DND-41 (cell line): ENCODE data around the gene COL8A1.

ENCODE experiments used
- ATAC-seq: fragments of 200-7000 bp; cut with Tn5 transposase; 3 replicates; pipeline ENCODE4 v1.9.1; 2021; ENCODE audit warnings: low read depth; ENCODE audit not compliant: insufficient read depth
- DNase-seq: peaks from one replicate; pipeline ENCODE4 v3.0.0-alpha.2; 2020
- H2AFZ ChIP-seq: 2 replicates; pipeline ENCODE4 v1.6.0; 2012; ENCODE audit warnings: low read depth, low read length
- H3K27ac ChIP-seq: 2 replicates; pipeline ENCODE4 v1.5.1; 2012; ENCODE audit warnings: low read length, inconsistent platforms
- H3K27me3 ChIP-seq: fragments of 200-600 bp; sonication (generic); 2 replicates; pipeline ENCODE4 v1.6.0; 2012; ENCODE audit warnings: low read length, mild to moderate bottlenecking, inconsistent platforms; ENCODE audit not compliant: insufficient read depth, poor library complexity
- H3K36me3 ChIP-seq: 2 replicates; pipeline ENCODE4 v1.5.1; 2012; ENCODE audit warnings: low read length, inconsistent platforms; ENCODE audit not compliant: insufficient read depth
- H3K4me1 ChIP-seq: 2 replicates; pipeline ENCODE4 v1.5.1; 2012; ENCODE audit warnings: mild to moderate bottlenecking, low read length; ENCODE audit not compliant: insufficient read depth
- H3K4me2 ChIP-seq: 2 replicates; pipeline ENCODE4 v1.6.0; 2012; ENCODE audit warnings: mild to moderate bottlenecking, moderate library complexity, low read length, inconsistent platforms; ENCODE audit not compliant: insufficient read depth
- H3K4me3 ChIP-seq, 2 experiments: fragments of 200-600 bp in 1 of 2; shearing (Covaris generic) in 1 of 2; 2 replicates each; pipeline ENCODE4 v1.5.1; 2012 to 2016; ENCODE audit warnings: inconsistent platforms in 2 of 2, low read length in 2 of 2, mild to moderate bottlenecking in 2 of 2, low read depth in 1 of 2, moderate library complexity in 1 of 2
- H3K79me2 ChIP-seq: 2 replicates; pipeline ENCODE4 v1.6.0; 2012; ENCODE audit warnings: low read length, inconsistent platforms; ENCODE audit not compliant: insufficient read depth
- H3K9ac ChIP-seq: 2 replicates; pipeline ENCODE4 v1.6.0; 2012; ENCODE audit warnings: low read depth, mild to moderate bottlenecking, inconsistent platforms, low read length, moderate library complexity
- H3K9me3 ChIP-seq: 2 replicates; pipeline ENCODE4 v1.5.1; 2012; ENCODE audit warnings: low read length, moderate library complexity, mild to moderate bottlenecking, inconsistent platforms; ENCODE audit not compliant: insufficient read depth, severe bottlenecking
- H4K20me1 ChIP-seq: 2 replicates; pipeline ENCODE4 v1.6.0; 2012; ENCODE audit warnings: low read length; ENCODE audit not compliant: insufficient read depth
- EZH2 ChIP-seq: IDR thresholded peaks from 3 replicates; pipeline ENCODE4 v1.6.1; 2012; ENCODE audit warnings: borderline replicate concordance, low read depth, mild to moderate bottlenecking, moderate library complexity, low read length, inconsistent platforms; ENCODE audit not compliant: severe bottlenecking
- TF ChIP-seq, protein P1 (sequence below): IDR thresholded peaks from 2 replicates; pipeline ENCODE4 v1.5.1; 2012; ENCODE audit warnings: borderline replicate concordance, low read length, moderate library complexity, mild to moderate bottlenecking; ENCODE audit not compliant: poor library complexity, severe bottlenecking; ENCODE audit errors: extremely low read depth

COL8A1 gene

DNA sequence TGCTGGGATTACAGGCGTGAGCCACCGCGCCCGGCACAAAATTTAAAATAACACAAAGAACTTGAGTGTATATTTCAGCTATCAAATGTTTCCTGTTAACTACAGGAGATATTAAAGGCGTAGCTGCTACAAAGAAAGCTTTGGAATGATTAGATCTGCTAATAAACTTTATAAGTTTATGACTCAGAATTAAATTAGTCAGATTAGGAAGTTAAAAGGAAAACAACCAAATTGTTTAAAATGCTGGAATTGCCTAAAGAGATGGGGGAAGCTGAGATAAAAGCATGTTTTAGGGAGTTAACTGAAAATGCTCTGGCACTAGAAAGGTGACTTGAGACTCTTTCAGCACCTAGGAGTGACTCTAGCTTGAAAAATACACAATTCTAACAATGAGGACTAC lies 58.9 kb downstream of the COL8A1 start:
- H3K9me3 ChIP-seq, result no peaks in the 10 kb centered on the region
- H2AFZ ChIP-seq, result no peak overlapping the region
- ATAC-seq (no peak), DNase-seq (no peak)
- no peaks in the 10 kb centered on the region for H3K79me2 ChIP-seq
- H3K4me1 ChIP-seq, result no peaks in the 10 kb centered on the region
- H3K4me3 ChIP-seq, result no peak overlapping the region
- H3K27ac ChIP-seq, result no peak overlapping the region
- H3K36me3 ChIP-seq, result no peaks in the 10 kb centered on the region
- H4K20me1 ChIP-seq, result no peaks in the 10 kb centered on the region
- H3K27me3 ChIP-seq, result no peaks in the 10 kb centered on the region
- TF ChIP-seq EZH2, result no peak
- TF ChIP-seq, protein P1, sequence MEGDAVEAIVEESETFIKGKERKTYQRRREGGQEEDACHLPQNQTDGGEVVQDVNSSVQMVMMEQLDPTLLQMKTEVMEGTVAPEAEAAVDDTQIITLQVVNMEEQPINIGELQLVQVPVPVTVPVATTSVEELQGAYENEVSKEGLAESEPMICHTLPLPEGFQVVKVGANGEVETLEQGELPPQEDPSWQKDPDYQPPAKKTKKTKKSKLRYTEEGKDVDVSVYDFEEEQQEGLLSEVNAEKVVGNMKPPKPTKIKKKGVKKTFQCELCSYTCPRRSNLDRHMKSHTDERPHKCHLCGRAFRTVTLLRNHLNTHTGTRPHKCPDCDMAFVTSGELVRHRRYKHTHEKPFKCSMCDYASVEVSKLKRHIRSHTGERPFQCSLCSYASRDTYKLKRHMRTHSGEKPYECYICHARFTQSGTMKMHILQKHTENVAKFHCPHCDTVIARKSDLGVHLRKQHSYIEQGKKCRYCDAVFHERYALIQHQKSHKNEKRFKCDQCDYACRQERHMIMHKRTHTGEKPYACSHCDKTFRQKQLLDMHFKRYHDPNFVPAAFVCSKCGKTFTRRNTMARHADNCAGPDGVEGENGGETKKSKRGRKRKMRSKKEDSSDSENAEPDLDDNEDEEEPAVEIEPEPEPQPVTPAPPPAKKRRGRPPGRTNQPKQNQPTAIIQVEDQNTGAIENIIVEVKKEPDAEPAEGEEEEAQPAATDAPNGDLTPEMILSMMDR, result no peak
- H3K9ac ChIP-seq, result no peak overlapping the region
- no peak overlapping the region for H3K4me2 ChIP-seq

DNA sequence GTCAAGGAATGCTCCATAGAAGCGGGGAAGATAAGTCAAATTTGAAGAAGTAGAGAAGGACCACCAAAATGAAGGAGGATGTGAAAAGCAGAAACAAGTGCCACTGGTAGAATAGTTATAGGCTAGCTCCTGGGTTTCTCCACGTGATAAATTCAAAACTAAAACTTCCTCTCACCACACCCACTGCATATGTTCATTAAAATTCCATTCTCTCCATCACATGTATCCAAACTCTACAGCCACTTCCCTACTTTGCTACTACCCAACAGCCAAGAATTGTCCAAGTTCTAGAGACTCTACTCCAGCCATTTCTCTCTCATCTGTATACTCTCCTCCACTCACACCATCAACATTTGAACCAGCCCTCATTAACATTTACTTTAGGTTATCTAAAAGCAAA lies 60.5 kb downstream of the COL8A1 start:
- H3K9ac ChIP-seq, result no peak overlapping the region
- ATAC-seq, result no peak
- no peak overlapping the region for H3K4me2 ChIP-seq
- H2AFZ ChIP-seq, result no peak overlapping the region
- no peaks in the 10 kb centered on the region for H3K9me3 ChIP-seq
- peaks cover 3% of the 10 kb centered on the region for H3K27me3 ChIP-seq
- no peaks in the 10 kb centered on the region for H3K79me2 ChIP-seq
- no peaks in the 10 kb centered on the region for H3K36me3 ChIP-seq
- no peak overlapping the region for H3K27ac ChIP-seq
- no peak for DNase-seq
- H4K20me1 ChIP-seq, result no peaks in the 10 kb centered on the region
- H3K4me3 ChIP-seq, result no peak overlapping the region
- TF ChIP-seq, protein P1, result no peak
- no peak for TF ChIP-seq EZH2
- no peaks in the 10 kb centered on the region for H3K4me1 ChIP-seq

DNA sequence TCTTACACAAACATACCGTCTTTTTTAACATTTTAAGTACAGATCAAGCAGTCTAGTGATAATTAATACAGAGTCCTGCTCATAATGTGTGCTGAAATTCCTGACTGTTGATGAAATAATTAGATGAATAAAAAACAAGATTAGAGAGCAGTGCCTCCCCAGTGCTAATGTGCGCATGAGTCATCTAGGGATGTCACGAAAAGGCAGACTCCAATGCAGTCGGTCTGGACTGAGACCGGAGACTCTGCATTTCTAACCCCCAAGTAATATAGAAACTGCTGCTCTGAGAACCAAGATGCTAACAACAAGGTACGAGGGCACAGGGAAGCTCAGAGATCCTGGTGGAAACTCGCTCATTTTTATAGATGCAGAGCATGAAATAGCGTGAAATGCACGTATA lies 61.4 kb downstream of the COL8A1 start:
- H3K9me3 ChIP-seq, result no peaks in the 10 kb centered on the region
- no peak overlapping the region for H2AFZ ChIP-seq
- DNase-seq (no peak), ATAC-seq (no peak)
- TF ChIP-seq EZH2, result no peak
- TF ChIP-seq, protein P1, result no peak
- H3K27me3 ChIP-seq, result peaks cover 3% of the 10 kb centered on the region
- no peaks in the 10 kb centered on the region for H3K4me1 ChIP-seq
- no peak overlapping the region for H3K4me2 ChIP-seq
- no peaks in the 10 kb centered on the region for H3K79me2 ChIP-seq
- H4K20me1 ChIP-seq, result no peaks in the 10 kb centered on the region
- no peaks in the 10 kb centered on the region for H3K36me3 ChIP-seq
- no peak overlapping the region for H3K4me3 ChIP-seq
- no peak overlapping the region for H3K27ac ChIP-seq
- H3K9ac ChIP-seq, result no peak overlapping the region
